ENCODE measurements around the gene UNC13D.

DNA sequence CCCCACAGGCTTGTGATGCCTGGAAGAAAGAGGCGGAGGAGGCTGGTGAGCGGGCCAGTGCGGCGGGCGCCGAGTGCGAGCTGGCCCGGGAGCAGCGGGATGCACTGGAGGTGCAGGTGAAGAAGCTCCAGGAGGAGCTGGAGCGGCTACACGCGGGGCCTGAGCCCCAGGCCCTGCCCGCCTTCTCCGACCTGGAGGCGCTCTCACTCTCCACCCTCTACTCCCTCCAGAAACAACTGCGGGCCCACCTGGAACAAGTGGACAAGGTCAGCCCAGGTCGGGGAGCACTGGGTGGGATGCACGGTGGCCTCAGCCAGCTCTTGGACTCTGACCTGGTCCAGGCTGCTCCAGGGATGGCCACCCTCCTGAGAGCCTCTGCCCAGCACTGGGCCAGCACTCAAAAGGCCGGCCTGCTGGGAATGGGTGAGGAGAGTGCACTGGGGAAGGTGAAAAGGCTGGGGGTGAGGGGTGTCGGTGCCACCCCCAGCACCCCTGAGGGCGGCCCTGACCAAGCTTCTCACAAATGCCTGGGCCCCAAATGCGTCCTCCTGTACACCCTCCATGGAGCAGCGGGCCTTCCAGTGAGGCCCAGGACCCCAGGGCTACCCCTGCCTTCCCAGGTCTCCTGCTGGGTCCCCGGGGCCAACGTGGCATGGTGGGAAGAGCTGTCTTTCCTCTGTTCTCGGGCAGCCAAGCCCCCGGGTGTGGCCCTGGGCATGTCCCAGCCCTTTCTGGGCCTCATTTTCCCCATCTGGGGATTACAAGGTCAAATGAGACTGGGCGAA is 20.8 kb downstream of the UNC13D start:
- TF ChIP-seq, protein P1, sequence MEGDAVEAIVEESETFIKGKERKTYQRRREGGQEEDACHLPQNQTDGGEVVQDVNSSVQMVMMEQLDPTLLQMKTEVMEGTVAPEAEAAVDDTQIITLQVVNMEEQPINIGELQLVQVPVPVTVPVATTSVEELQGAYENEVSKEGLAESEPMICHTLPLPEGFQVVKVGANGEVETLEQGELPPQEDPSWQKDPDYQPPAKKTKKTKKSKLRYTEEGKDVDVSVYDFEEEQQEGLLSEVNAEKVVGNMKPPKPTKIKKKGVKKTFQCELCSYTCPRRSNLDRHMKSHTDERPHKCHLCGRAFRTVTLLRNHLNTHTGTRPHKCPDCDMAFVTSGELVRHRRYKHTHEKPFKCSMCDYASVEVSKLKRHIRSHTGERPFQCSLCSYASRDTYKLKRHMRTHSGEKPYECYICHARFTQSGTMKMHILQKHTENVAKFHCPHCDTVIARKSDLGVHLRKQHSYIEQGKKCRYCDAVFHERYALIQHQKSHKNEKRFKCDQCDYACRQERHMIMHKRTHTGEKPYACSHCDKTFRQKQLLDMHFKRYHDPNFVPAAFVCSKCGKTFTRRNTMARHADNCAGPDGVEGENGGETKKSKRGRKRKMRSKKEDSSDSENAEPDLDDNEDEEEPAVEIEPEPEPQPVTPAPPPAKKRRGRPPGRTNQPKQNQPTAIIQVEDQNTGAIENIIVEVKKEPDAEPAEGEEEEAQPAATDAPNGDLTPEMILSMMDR (conservative IDR thresholded peaks at IDR 0.05; ENCODE audit: low read depth, low read length) = no peak
- TF ChIP-seq MAZ (IDR thresholded peaks at IDR 0.05; ENCODE audit: borderline replicate concordance, low read depth, low read length) (no peak), POLR2A (IDR thresholded peaks at IDR 0.05; ENCODE audit: low read depth, low read length) (no peak), RAD21 (IDR thresholded peaks at IDR 0.05; ENCODE audit: low read length) (no peak), RFX5 (IDR thresholded peaks at IDR 0.05; ENCODE audit: low read depth, low read length) (no peak), USF2 (IDR thresholded peaks at IDR 0.05; ENCODE audit: low read depth, low read length) (no peak), SMC3 (IDR thresholded peaks at IDR 0.05; ENCODE audit: low read depth, low read length) (no peak), FOS (IDR thresholded peaks at IDR 0.05; ENCODE audit: low read depth, low read length) (no peak), ELK1 (IDR thresholded peaks at IDR 0.05; ENCODE audit: borderline replicate concordance, low read depth, low read length) (no peak), MAFK (IDR thresholded peaks at IDR 0.05; ENCODE audit: low read depth, low read length) (no peak), BHLHE40 (IDR thresholded peaks at IDR 0.05; ENCODE audit: low read depth, low read length) (no peak)

Measured in IMR-90 (cell line).